GM21367 (cell line): ENCODE data around the gene DNASE2.
"Not testable (repeated sequence)": the region's sequence is repeated elsewhere in the genome, so short reads cannot be mapped to it uniquely, and the experiment has no call there.

ENCODE experiments used
- ATAC-seq: cut with Tn5 transposase; IDR thresholded peaks from one replicate; pipeline ENCODE4 v1.9.1; 2021; ENCODE audit not compliant: unreplicated experiment

DNASE2 gene

GRCh38 chr19:12865746-12866415 lies 15.4 kb downstream of the DNASE2 start:
- ATAC-seq, result no peak

GRCh38 chr19:12864721-12865715 lies 16.2 kb downstream of the DNASE2 start:
- ATAC-seq, result no peak

- no peak for ATAC-seq
Observed at GRCh38 chr19:12864143-12864542, 17.1 kb downstream of the DNASE2 start.

GRCh38 chr19:12859546-12859945 lies 21.7 kb downstream of the DNASE2 start:
- ATAC-seq, result no peak

GRCh38 chr19:12858041-12858928 lies 23.0 kb downstream of the DNASE2 start:
- no peak for ATAC-seq

- ATAC-seq, result no peak
Observed at GRCh38 chr19:12856653-12857052, 24.6 kb downstream of the DNASE2 start.

- ATAC-seq, result no peak
Observed at GRCh38 chr19:12847159-12848139, 33.8 kb downstream of the DNASE2 start.

GRCh38 chr19:12846613-12847012 lies 34.6 kb downstream of the DNASE2 start:
- not testable (repeated sequence) for ATAC-seq

GRCh38 chr19:12843999-12844732 lies 37.1 kb downstream of the DNASE2 start:
- ATAC-seq, result no peak

- no peak for ATAC-seq
Observed at GRCh38 chr19:12843328-12843727, 37.9 kb downstream of the DNASE2 start.

- ATAC-seq, result no peak
Observed at GRCh38 chr19:12842511-12842910, 38.7 kb downstream of the DNASE2 start.

- no peak for ATAC-seq
Observed at GRCh38 chr19:12841094-12841493, 40.2 kb downstream of the DNASE2 start.

- no peak for ATAC-seq
Observed at GRCh38 chr19:12840091-12841079, 40.9 kb downstream of the DNASE2 start.

GRCh38 chr19:12838886-12839756 lies 42.1 kb downstream of the DNASE2 start:
- no peak for ATAC-seq

- no peak for ATAC-seq
Observed at GRCh38 chr19:12838182-12838885, 42.9 kb downstream of the DNASE2 start, which contains the start of gene MAST1. Gene MAST1 (plus strand): TSS chr19:12838515. CDS start chr19:12838573, 58 bp downstream.

GRCh38 chr19:12837225-12837624 lies 44.0 kb downstream of the DNASE2 start:
- no peak for ATAC-seq
